ENCODE data around the gene PKD2L1. TPM values are rescaled to one million over a fixed set of nuclear protein-coding genes. Genes with fewer than 3 reads are reported as not detected.
A peak's percentile ranks its signal among the peaks of the same experiment; 100 is the strongest.

PKD2L1 gene
- total and polyA plus RNA-seq, 3 experiments from 2014 or later: not detected

- Histone ChIP-seq H3K36me3 (ENCODE audit: insufficient read depth, low read length) (no peaks in the 10 kb centered on the region), H3K4me3 (ENCODE audit: low read length) (no peak overlapping the region), H3K9me3 (ENCODE audit: low read length) (no peaks in the 10 kb centered on the region), H3K4me1 (ENCODE audit: insufficient read depth, low read length) (no peaks in the 10 kb centered on the region), H3K27me3 (ENCODE audit: insufficient read depth, low read length, poor library complexity, severe bottlenecking) (no peaks in the 10 kb centered on the region), H3K27ac (ENCODE audit: low read depth, low read length) (no peak overlapping the region)
- Mint-ChIP-seq H3K27ac (no peak overlapping the region), H3K4me3 (no peak overlapping the region), H3K4me1 (no peaks in the 10 kb centered on the region), H3K9me3 (no peaks in the 10 kb centered on the region), H3K36me3 (peaks cover 0 to 1% (median 0%) of the 10 kb centered on the region in 3 donors), H3K27me3 (peaks cover 27 to 30% of the 10 kb centered on the region in 2 donors)
- ChIA-PET CTCF (interaction anchor here (10.7 kb wide), 1 partner anchor 97 kb away, joined by 85 read pairs; no protein-coding TSS in a partner anchor), POLR2A (interaction anchor here (0.5 kb wide), 1 partner anchor 38 kb away, joined by 3 read pairs; no protein-coding TSS in a partner anchor)
- no peak for DNase-seq
Measured at GRCh38 chr10:100334762-100335161, 4.7 kb upstream of the PKD2L1 start.

- no peaks in the 10 kb centered on the region for H3K4me1 Mint-ChIP-seq
- POLR2A ChIA-PET: no interaction called here
- H3K27me3 ChIP-seq (ENCODE audit: insufficient read depth, low read length, poor library complexity, severe bottlenecking): no peaks in the 10 kb centered on the region
- no peaks in the 10 kb centered on the region for H3K4me1 ChIP-seq (ENCODE audit: insufficient read depth, low read length)
- peaks cover 0 to 1% (median 0%) of the 10 kb centered on the region in 3 donors for H3K36me3 Mint-ChIP-seq
- no peak overlapping the region for H3K27ac ChIP-seq (ENCODE audit: low read depth, low read length)
- no peaks in the 10 kb centered on the region for H3K9me3 ChIP-seq (ENCODE audit: low read length)
- CTCF ChIA-PET: interaction anchor here (10.7 kb wide), 1 partner anchor 98 kb away, joined by 85 read pairs; no protein-coding TSS in a partner anchor
- H3K36me3 ChIP-seq (ENCODE audit: insufficient read depth, low read length): no peaks in the 10 kb centered on the region
- H3K27ac Mint-ChIP-seq: no peak overlapping the region
- peaks cover 27 to 37% of the 10 kb centered on the region in 2 donors for H3K27me3 Mint-ChIP-seq
- H3K4me3 Mint-ChIP-seq: no peak overlapping the region
- DNase-seq: no peak
- H3K9me3 Mint-ChIP-seq: no peaks in the 10 kb centered on the region
- H3K4me3 ChIP-seq (ENCODE audit: low read length): no peak overlapping the region
Measured at GRCh38 chr10:100333661-100334440, 3.8 kb upstream of the PKD2L1 start.

DNA sequence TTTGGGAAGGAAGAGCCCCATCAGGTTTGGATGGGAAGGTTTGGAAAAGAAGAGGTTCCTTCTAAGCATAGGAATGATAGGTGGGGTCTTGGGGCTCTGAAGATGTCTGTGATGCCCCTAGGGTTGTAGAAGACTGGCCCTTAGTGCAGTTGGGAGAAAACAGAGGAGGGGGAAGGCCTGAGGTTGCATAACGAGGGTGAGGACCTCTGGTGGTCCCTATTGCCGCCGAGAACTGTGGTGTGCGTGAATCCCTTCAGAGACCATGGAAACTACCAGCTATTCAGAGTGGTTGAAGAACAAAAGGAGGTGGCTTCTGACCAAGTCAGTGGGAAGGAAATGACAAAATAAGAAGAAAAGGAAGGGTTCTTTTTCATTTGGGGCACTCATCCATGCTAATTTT is 3.1 kb upstream of the PKD2L1 start:
- no peak for DNase-seq
- Mint-ChIP-seq H3K27ac (no peak overlapping the region), H3K27me3 (peaks cover 24 to 41% of the 10 kb centered on the region in 2 donors), H3K4me3 (no peak overlapping the region), H3K36me3 (peaks cover 0 to 1% (median 0%) of the 10 kb centered on the region in 3 donors), H3K9me3 (no peaks in the 10 kb centered on the region), H3K4me1 (no peaks in the 10 kb centered on the region)
- ChIA-PET CTCF (interaction anchor here (10.7 kb wide), 1 partner anchor 99 kb away, joined by 85 read pairs; no protein-coding TSS in a partner anchor), POLR2A (no interaction called here)
- Histone ChIP-seq H3K4me1 (ENCODE audit: insufficient read depth, low read length) (no peaks in the 10 kb centered on the region), H3K27ac (ENCODE audit: low read depth, low read length) (no peak overlapping the region), H3K9me3 (ENCODE audit: low read length) (no peaks in the 10 kb centered on the region), H3K27me3 (ENCODE audit: insufficient read depth, low read length, poor library complexity, severe bottlenecking) (no peaks in the 10 kb centered on the region), H3K4me3 (ENCODE audit: low read length) (no peak overlapping the region), H3K36me3 (ENCODE audit: insufficient read depth, low read length) (no peaks in the 10 kb centered on the region)

GRCh38 chr10:100328198-100328597 is 1.8 kb downstream of the PKD2L1 start:
- Mint-ChIP-seq H3K4me3 (no peak overlapping the region), H3K36me3 (peaks cover 0 to 1% (median 0%) of the 10 kb centered on the region in 3 donors), H3K9me3 (no peaks in the 10 kb centered on the region), H3K27ac (peak overlapping the region in 1 of 8 donors; percentile 43), H3K4me1 (peaks cover 0 to 4% (median 3%) of the 10 kb centered on the region in 3 donors), H3K27me3 (peaks cover 10 to 33% of the 10 kb centered on the region in 2 donors)
- no peak overlapping the region for H3K4me3 ChIP-seq (ENCODE audit: low read length)
- H3K27me3 ChIP-seq (ENCODE audit: insufficient read depth, low read length, poor library complexity, severe bottlenecking): no peaks in the 10 kb centered on the region
- ChIA-PET CTCF (interaction anchor here (1.3 kb wide), 1 partner anchor 18 kb away, joined by 3 read pairs; no protein-coding TSS in a partner anchor), POLR2A (no interaction called here)
- H3K4me1 ChIP-seq (ENCODE audit: insufficient read depth, low read length): no peaks in the 10 kb centered on the region
- DNase-seq: no peak
- no peak overlapping the region for H3K27ac ChIP-seq (ENCODE audit: low read depth, low read length)
- no peaks in the 10 kb centered on the region for H3K36me3 ChIP-seq (ENCODE audit: insufficient read depth, low read length)
- H3K9me3 ChIP-seq (ENCODE audit: low read length): no peaks in the 10 kb centered on the region

DNA sequence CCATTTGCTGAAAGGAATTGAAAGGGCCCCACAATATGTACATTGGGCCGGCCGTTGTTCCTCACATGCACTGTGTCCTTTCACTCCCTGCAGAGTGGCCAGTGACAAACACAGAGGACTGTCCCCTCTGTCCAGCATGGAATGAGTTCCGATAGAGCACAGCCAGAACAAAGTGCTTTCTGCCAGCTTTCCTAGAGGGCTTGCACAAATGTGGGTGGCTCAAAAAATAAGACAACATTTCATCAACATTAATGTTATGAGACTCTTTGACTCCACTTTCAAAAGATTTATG is 2.4 kb downstream of the PKD2L1 start:
- Mint-ChIP-seq H3K4me3 (no peak overlapping the region), H3K27ac (no peak overlapping the region), H3K4me1 (peaks cover 0 to 4% (median 3%) of the 10 kb centered on the region in 3 donors), H3K27me3 (peaks cover 12 to 29% of the 10 kb centered on the region in 2 donors), H3K9me3 (no peaks in the 10 kb centered on the region), H3K36me3 (peaks cover 0 to 1% (median 0%) of the 10 kb centered on the region in 3 donors)
- H3K36me3 ChIP-seq (ENCODE audit: insufficient read depth, low read length): no peaks in the 10 kb centered on the region
- CTCF ChIA-PET: interaction anchor here (1.0 to 1.3 kb wide), 3 partner anchors 10 to 20 kb away, joined by 3 to 4 read pairs (median 3); partner anchors contain the start of gene SCD
- H3K27me3 ChIP-seq (ENCODE audit: insufficient read depth, low read length, poor library complexity, severe bottlenecking): no peaks in the 10 kb centered on the region
- H3K4me1 ChIP-seq (ENCODE audit: insufficient read depth, low read length): no peaks in the 10 kb centered on the region
- H3K27ac ChIP-seq (ENCODE audit: low read depth, low read length): no peak overlapping the region
- H3K9me3 ChIP-seq (ENCODE audit: low read length): no peaks in the 10 kb centered on the region
- DNase-seq: no peak
- H3K4me3 ChIP-seq (ENCODE audit: low read length): no peak overlapping the region
- POLR2A ChIA-PET: no interaction called here

DNA sequence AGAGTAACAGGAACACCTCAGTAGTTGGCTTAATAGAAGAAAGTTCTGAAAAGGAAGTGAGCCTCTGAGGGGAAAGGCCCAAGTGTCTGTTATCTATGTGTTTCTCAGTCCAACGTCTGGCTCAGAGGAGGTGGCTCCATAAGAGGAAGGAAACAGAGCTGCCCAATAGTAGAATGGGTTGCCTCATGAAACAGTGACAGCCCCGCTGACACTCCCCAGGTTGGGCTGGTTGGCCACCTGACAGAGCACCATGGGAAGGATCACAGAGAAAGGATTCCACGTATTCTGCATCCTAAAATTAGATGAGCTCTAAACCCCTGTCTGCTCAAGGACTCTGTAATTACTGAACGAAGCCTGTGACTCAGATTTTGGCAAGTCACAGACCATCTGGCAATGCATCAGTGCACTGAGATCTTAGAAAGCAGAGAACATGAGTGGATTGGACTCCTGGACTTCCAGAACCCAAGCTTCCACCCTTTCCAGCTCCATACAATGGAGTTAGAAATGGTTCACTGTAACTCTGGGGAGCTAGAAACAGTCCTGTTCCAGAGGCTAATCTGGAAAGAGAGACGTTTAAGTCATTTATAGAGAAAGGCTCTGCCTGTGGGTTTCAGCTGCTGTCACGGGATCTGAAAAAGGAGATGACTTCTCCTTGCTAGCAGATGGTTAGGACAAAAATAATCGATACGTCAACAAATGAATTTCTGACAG is 2.9 kb downstream of the PKD2L1 start:
- no peaks in the 10 kb centered on the region for H3K27me3 ChIP-seq (ENCODE audit: insufficient read depth, low read length, poor library complexity, severe bottlenecking)
- DNase-seq: no peak
- H3K27me3 Mint-ChIP-seq: peaks cover 12 to 29% of the 10 kb centered on the region in 2 donors
- peaks cover 0 to 4% (median 3%) of the 10 kb centered on the region in 3 donors for H3K4me1 Mint-ChIP-seq
- H3K9me3 Mint-ChIP-seq: no peaks in the 10 kb centered on the region
- no peak overlapping the region for H3K27ac ChIP-seq (ENCODE audit: low read depth, low read length)
- H3K27ac Mint-ChIP-seq: no peak overlapping the region
- H3K4me3 ChIP-seq (ENCODE audit: low read length): no peak overlapping the region
- H3K36me3 ChIP-seq (ENCODE audit: insufficient read depth, low read length): no peaks in the 10 kb centered on the region
- H3K4me1 ChIP-seq (ENCODE audit: insufficient read depth, low read length): no peaks in the 10 kb centered on the region
- H3K9me3 ChIP-seq (ENCODE audit: low read length): no peaks in the 10 kb centered on the region
- ChIA-PET CTCF (interaction anchor here (1.0 to 1.3 kb wide), 3 partner anchors 10 to 20 kb away, joined by 3 to 4 read pairs (median 3); partner anchors contain the start of gene SCD), POLR2A (no interaction called here)
- H3K4me3 Mint-ChIP-seq: no peak overlapping the region
- peaks cover 0 to 1% (median 0%) of the 10 kb centered on the region in 3 donors for H3K36me3 Mint-ChIP-seq

- POLR2A ChIA-PET: no interaction called here
- peaks cover 4 to 19% of the 10 kb centered on the region in 2 donors for H3K27me3 Mint-ChIP-seq
Measured at GRCh38 chr10:100325158-100325557, 4.9 kb downstream of the PKD2L1 start.

More at GRCh38 chr10:100325158-100325557, 4.9 kb downstream of the PKD2L1 start:
- Histone ChIP-seq H3K27me3 (ENCODE audit: insufficient read depth, low read length, poor library complexity, severe bottlenecking) (no peaks in the 10 kb centered on the region), H3K9me3 (ENCODE audit: low read length) (no peaks in the 10 kb centered on the region), H3K4me1 (ENCODE audit: insufficient read depth, low read length) (no peaks in the 10 kb centered on the region), H3K36me3 (ENCODE audit: insufficient read depth, low read length) (no peaks in the 10 kb centered on the region), H3K27ac (ENCODE audit: low read depth, low read length) (no peak overlapping the region), H3K4me3 (ENCODE audit: low read length) (no peak overlapping the region)
- CTCF ChIA-PET: no interaction called here
- Mint-ChIP-seq H3K4me3 (no peak overlapping the region), H3K27ac (no peak overlapping the region), H3K9me3 (no peaks in the 10 kb centered on the region), H3K36me3 (no peaks in the 10 kb centered on the region), H3K4me1 (peaks cover 0 to 4% (median 3%) of the 10 kb centered on the region in 3 donors)
- DNase-seq: no peak
